ENCODE data around the gene KCNH4. TPM values are rescaled to one million over a fixed set of nuclear protein-coding genes. Genes with fewer than 3 reads are reported as not detected.

KCNH4 gene
- total and polyA plus RNA-seq, 4 donors: 0.01 TPM; not detected in 3

GRCh38 chr17:42125565-42125964 lies 55.4 kb downstream of the KCNH4 start:
- no peaks in the 10 kb centered on the region for H3K27me3 ChIP-seq (ENCODE audit: control insufficient read depth in 4 of 4, insufficient read depth in 4 of 4, low read length in 3 of 4)
- no peak for TF ChIP-seq CTCF (IDR thresholded peaks at IDR 0.05; ENCODE audit: low read depth, low read length, missing input control)
- no peak for TF ChIP-seq YY1 (IDR thresholded peaks at IDR 0.05)
- no peak for TF ChIP-seq EGR1 (IDR thresholded peaks at IDR 0.05; ENCODE audit: low read depth in 2 of 2)
- no peak for TF ChIP-seq JUND (IDR thresholded peaks at IDR 0.05)
- TF ChIP-seq RAD21 (IDR thresholded peaks at IDR 0.05): no peak
- no peak for TF ChIP-seq HNF4A (conservative IDR thresholded peaks at IDR 0.05)
- TF ChIP-seq SP1 (IDR thresholded peaks at IDR 0.05): no peak
- TF ChIP-seq REST (IDR thresholded peaks at IDR 0.05): no peak
- TF ChIP-seq TAF1 (conservative IDR thresholded peaks at IDR 0.05): no peak
- no peak overlapping the region for H3K4me3 ChIP-seq (ENCODE audit: low read depth in 1 of 3, low read length in 3 of 3)
- DNase-seq (ENCODE audit: low spot score): no peak
- H3K9ac ChIP-seq (ENCODE audit: low read depth in 1 of 2, low read length in 2 of 2): no peak overlapping the region
- no peaks in the 10 kb centered on the region for H3K9me3 ChIP-seq (ENCODE audit: control insufficient read depth in 4 of 4, low read length in 3 of 4)
- H3K27ac ChIP-seq (ENCODE audit: low read depth in 1 of 2, low read length in 2 of 2): no peak overlapping the region
- H3K36me3 ChIP-seq (ENCODE audit: control insufficient read depth in 4 of 4, insufficient read depth in 3 of 4, low read depth in 1 of 4, low read length in 3 of 4): peaks cover 14 to 46% (median 40%) of the 10 kb centered on the region in 4 donors
- WGBS: 88% methylated on average over 12 of the region's 12 CpGs
- H3K4me1 ChIP-seq (ENCODE audit: control insufficient read depth in 4 of 4, insufficient read depth in 4 of 4, low read length in 3 of 4): peaks cover 6 to 25% (median 17%) of the 10 kb centered on the region in 4 donors

- 91% methylated on average over 3 of the region's 3 CpGs for WGBS
- peaks cover 10 to 36% (median 30%) of the 10 kb centered on the region in 4 donors for H3K36me3 ChIP-seq (ENCODE audit: control insufficient read depth in 4 of 4, insufficient read depth in 3 of 4, low read depth in 1 of 4, low read length in 3 of 4)
- H3K9me3 ChIP-seq (ENCODE audit: control insufficient read depth in 4 of 4, low read length in 3 of 4): no peaks in the 10 kb centered on the region
- H3K27me3 ChIP-seq (ENCODE audit: control insufficient read depth in 4 of 4, insufficient read depth in 4 of 4, low read length in 3 of 4): no peaks in the 10 kb centered on the region
- no peak overlapping the region for H3K4me3 ChIP-seq (ENCODE audit: low read depth in 1 of 3, low read length in 3 of 3)
- no peak overlapping the region for H3K9ac ChIP-seq (ENCODE audit: low read depth in 1 of 2, low read length in 2 of 2)
- H3K27ac ChIP-seq (ENCODE audit: low read depth in 1 of 2, low read length in 2 of 2): no peak overlapping the region
- TF ChIP-seq HNF4A (conservative IDR thresholded peaks at IDR 0.05) (no peak), YY1 (IDR thresholded peaks at IDR 0.05) (no peak), FOXA1 (IDR thresholded peaks at IDR 0.05) (no peak), NR2F2 (IDR thresholded peaks at IDR 0.05) (no peak), CTCF (IDR thresholded peaks at IDR 0.05; ENCODE audit: low read depth, low read length, missing input control) (no peak), ZBTB33 (IDR thresholded peaks at IDR 0.05) (no peak), HNF4G (IDR thresholded peaks at IDR 0.05) (no peak), RAD21 (IDR thresholded peaks at IDR 0.05) (no peak), EGR1 (IDR thresholded peaks at IDR 0.05; ENCODE audit: low read depth in 2 of 2) (no peak), REST (IDR thresholded peaks at IDR 0.05) (no peak), ATF3 (IDR thresholded peaks at IDR 0.05) (no peak), MAX (IDR thresholded peaks at IDR 0.05) (no peak), JUND (IDR thresholded peaks at IDR 0.05) (no peak), TAF1 (conservative IDR thresholded peaks at IDR 0.05) (no peak)
- peaks cover 6 to 27% (median 17%) of the 10 kb centered on the region in 4 donors for H3K4me1 ChIP-seq (ENCODE audit: control insufficient read depth in 4 of 4, insufficient read depth in 4 of 4, low read length in 3 of 4)
- DNase-seq (ENCODE audit: low spot score): no peak
Observed at GRCh38 chr17:42124256-42124655, 56.7 kb downstream of the KCNH4 start.
